Calu3 (cell line): ENCODE measurements around the gene BEGAIN. TPM values are rescaled to one million over a fixed set of nuclear protein-coding genes. Genes with fewer than 3 reads are reported as not detected.

ENCODE experiments used
- BruUV-seq: library from RNA; stranded (reverse); fragments of 400-500 nt; replicated peaks from 2 replicates; lab custom pipeline; 2021; lab: Mats Ljungman, UMichigan
- CTCF ChIA-PET: fragments of 300-600 bp; sonication (Branson Sonifier 250); formaldehyde crosslinking; loops from one replicate; lab custom pipeline; 2022; ENCODE audit warnings: antibody characterized with exemption; lab: Charles Lee
- DNase-seq: peaks from one replicate; pipeline ENCODE4 v3.0.0; 2022
- H3K27ac Mint-ChIP-seq: one replicate; pipeline ENCODE4 v1.8.0; 2022; ENCODE audit warnings: mixed read lengths; ENCODE audit not compliant: unreplicated experiment
- H3K27me3 Mint-ChIP-seq: one replicate; pipeline ENCODE4 v1.8.0; 2022; ENCODE audit warnings: mixed read lengths; ENCODE audit not compliant: unreplicated experiment
- H3K36me3 Mint-ChIP-seq: one replicate; pipeline ENCODE4 v1.8.0; 2022; ENCODE audit warnings: mild to moderate bottlenecking, moderate library complexity, mixed read lengths; ENCODE audit not compliant: insufficient read depth, unreplicated experiment
- H3K4me1 Mint-ChIP-seq: one replicate; pipeline ENCODE4 v1.8.0; 2022; ENCODE audit warnings: mild to moderate bottlenecking, low read depth, mixed read lengths; ENCODE audit not compliant: unreplicated experiment
- H3K4me3 Mint-ChIP-seq: one replicate; pipeline ENCODE4 v1.8.0; 2022; ENCODE audit warnings: mild to moderate bottlenecking, low read depth, moderate library complexity, mixed read lengths; ENCODE audit not compliant: unreplicated experiment
- H3K9me3 Mint-ChIP-seq: one replicate; pipeline ENCODE4 v1.8.0; 2022; ENCODE audit warnings: low read depth, mixed read lengths; ENCODE audit not compliant: unreplicated experiment
- intact Hi-C: fragments of 100-400 bp; cut with micrococcal nuclease; formaldehyde crosslinking; loops from one replicate; pipeline ENCODE4 v1.10.0; 2022; ENCODE audit not compliant: unreplicated experiment
- total RNA-seq: library from RNA; stranded (reverse); gene quantifications from 2 replicates; pipeline ENCODE4 v1.2.3, GENCODE V29; 2022
- TF ChIP-seq, protein P1 (sequence below): fragments of 200-600 bp; IDR thresholded peaks from one replicate; pipeline ENCODE4 v1.8.0; 2022; ENCODE audit warnings: antibody characterized with exemption; ENCODE audit not compliant: unreplicated experiment

The BEGAIN gene
- total RNA-seq, 1 experiment from 2014 or later = 0.26 TPM

- H3K4me3 Mint-ChIP-seq = no peak overlapping the region
- intact Hi-C loops = no loop called here
- no peaks in the 10 kb centered on the region for H3K36me3 Mint-ChIP-seq
- TF ChIP-seq, protein P1, sequence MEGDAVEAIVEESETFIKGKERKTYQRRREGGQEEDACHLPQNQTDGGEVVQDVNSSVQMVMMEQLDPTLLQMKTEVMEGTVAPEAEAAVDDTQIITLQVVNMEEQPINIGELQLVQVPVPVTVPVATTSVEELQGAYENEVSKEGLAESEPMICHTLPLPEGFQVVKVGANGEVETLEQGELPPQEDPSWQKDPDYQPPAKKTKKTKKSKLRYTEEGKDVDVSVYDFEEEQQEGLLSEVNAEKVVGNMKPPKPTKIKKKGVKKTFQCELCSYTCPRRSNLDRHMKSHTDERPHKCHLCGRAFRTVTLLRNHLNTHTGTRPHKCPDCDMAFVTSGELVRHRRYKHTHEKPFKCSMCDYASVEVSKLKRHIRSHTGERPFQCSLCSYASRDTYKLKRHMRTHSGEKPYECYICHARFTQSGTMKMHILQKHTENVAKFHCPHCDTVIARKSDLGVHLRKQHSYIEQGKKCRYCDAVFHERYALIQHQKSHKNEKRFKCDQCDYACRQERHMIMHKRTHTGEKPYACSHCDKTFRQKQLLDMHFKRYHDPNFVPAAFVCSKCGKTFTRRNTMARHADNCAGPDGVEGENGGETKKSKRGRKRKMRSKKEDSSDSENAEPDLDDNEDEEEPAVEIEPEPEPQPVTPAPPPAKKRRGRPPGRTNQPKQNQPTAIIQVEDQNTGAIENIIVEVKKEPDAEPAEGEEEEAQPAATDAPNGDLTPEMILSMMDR = no peak
- CTCF ChIA-PET = no interaction called here
- no peak for DNase-seq
- BruUV-seq = no TSS peak
- peaks cover 100% of the 10 kb centered on the region for H3K27me3 Mint-ChIP-seq
- H3K4me1 Mint-ChIP-seq = peaks cover 13% of the 10 kb centered on the region
- peaks cover 8% of the 10 kb centered on the region for H3K9me3 Mint-ChIP-seq
- H3K27ac Mint-ChIP-seq = no peak overlapping the region
Measured at GRCh38 chr14:100623961-100624360, 36.7 kb upstream of the BEGAIN start.

GRCh38 chr14:100623557-100623956, 36.3 kb upstream of the BEGAIN start:
- CTCF ChIA-PET = no interaction called here
- intact Hi-C loops = no loop called here

GRCh38 chr14:100622708-100623485, 35.7 kb upstream of the BEGAIN start:
- TF ChIP-seq, protein P1 = no peak
- Mint-ChIP-seq H3K27ac (no peak overlapping the region), H3K36me3 (no peaks in the 10 kb centered on the region), H3K9me3 (peaks cover 8% of the 10 kb centered on the region), H3K4me1 (peaks cover 13% of the 10 kb centered on the region), H3K4me3 (no peak overlapping the region), H3K27me3 (peaks cover 100% of the 10 kb centered on the region)
- DNase-seq = no peak
- BruUV-seq = no TSS peak
- intact Hi-C loops = no loop called here
- CTCF ChIA-PET = no interaction called here

More at GRCh38 chr14:100623557-100623956, 36.3 kb upstream of the BEGAIN start:
- peaks cover 13% of the 10 kb centered on the region for H3K4me1 Mint-ChIP-seq
- TF ChIP-seq, protein P1 = no peak
- no peaks in the 10 kb centered on the region for H3K36me3 Mint-ChIP-seq
- peaks cover 100% of the 10 kb centered on the region for H3K27me3 Mint-ChIP-seq
- H3K4me3 Mint-ChIP-seq = no peak overlapping the region
- no TSS peak for BruUV-seq
- no peak overlapping the region for H3K27ac Mint-ChIP-seq
- no peak for DNase-seq
- peaks cover 8% of the 10 kb centered on the region for H3K9me3 Mint-ChIP-seq

GRCh38 chr14:100622224-100622623, 35.0 kb upstream of the BEGAIN start:
- H3K4me1 Mint-ChIP-seq = peaks cover 17% of the 10 kb centered on the region
- intact Hi-C loops = no loop called here
- CTCF ChIA-PET = no interaction called here
- TF ChIP-seq, protein P1 = no peak
- H3K27ac Mint-ChIP-seq = no peak overlapping the region
- no peak overlapping the region for H3K4me3 Mint-ChIP-seq
- peaks cover 100% of the 10 kb centered on the region for H3K27me3 Mint-ChIP-seq
- H3K9me3 Mint-ChIP-seq = peaks cover 8% of the 10 kb centered on the region
- no TSS peak for BruUV-seq
- H3K36me3 Mint-ChIP-seq = no peaks in the 10 kb centered on the region
- DNase-seq = no peak
